Sigmoid colon (tissue), 7 donors: ENCODE results near the gene TCEAL2. TPM values are rescaled to one million over a fixed set of nuclear protein-coding genes. Genes with fewer than 3 reads are reported as not detected.
"Not testable (repeated sequence)": the region's sequence is repeated elsewhere in the genome, so short reads cannot be mapped to it uniquely, and the experiment has no call there.

ENCODE experiments used
- DNase-seq: peaks from one replicate; pipeline ENCODE4 v3.0.0-alpha.2; 2019
- H3K27ac ChIP-seq, 4 donors: fragments of 200-600 bp; sonication (generic); one replicate each; pipeline ENCODE4 v1.5.1; 2016 to 2019; ENCODE audit warnings: mild to moderate bottlenecking in 1 of 4
- H3K27me3 ChIP-seq, 3 donors: fragments of 200-600 bp; sonication (generic); one replicate each; pipeline ENCODE4 v1.5.1; 2019; ENCODE audit warnings: mild to moderate bottlenecking in 1 of 3
- H3K36me3 ChIP-seq, 4 donors: fragments of 200-600 bp; sonication (generic); one replicate each; pipeline ENCODE4 v1.5.1; 2016 to 2019
- H3K4me1 ChIP-seq, 4 donors: fragments of 200-600 bp; sonication (generic); one replicate each; pipeline ENCODE4 v1.5.1; 2017 to 2019
- H3K4me3 ChIP-seq, 4 donors: fragments of 200-600 bp; sonication (generic); one replicate each; pipeline ENCODE4 v1.5.1; 2017 to 2019; ENCODE audit warnings: mild to moderate bottlenecking in 2 of 4, moderate library complexity in 1 of 4
- H3K9me3 ChIP-seq, 4 donors: fragments of 200-600 bp in 3 of 4; sonication (generic) in 3 of 4; one replicate each; pipeline versions ENCODE4 v1.5.1 to v1.6.1; 2013 to 2019
- EP300 ChIP-seq, 4 donors: sonication (generic); formaldehyde crosslinking; IDR thresholded peaks; one replicate each; pipeline ENCODE4 v1.6.1; 2017; ENCODE audit warnings: antibody characterized with exemption in 4 of 4
- POLR2A ChIP-seq, 2 donors: fragments of 450-650 bp; IDR thresholded peaks; one replicate each; pipeline ENCODE4 v1.6.1; 2016; ENCODE audit warnings: antibody characterized with exemption in 2 of 2, mild to moderate bottlenecking in 2 of 2, moderate library complexity in 2 of 2
- POLR2AphosphoS5 ChIP-seq, 4 donors: sonication (generic); formaldehyde crosslinking; IDR thresholded peaks; one replicate each; pipeline ENCODE4 v1.6.1; 2017; ENCODE audit warnings: antibody characterized with exemption in 4 of 4
- WGBS, 2 donors: extraction: QIAGEN DNeasy Blood & Tissue Kit; methylation state at CpG; one replicate each; pipeline ENCODE4 v1.1.7; 2013; 5-methylcytosine and 5-hydroxymethylcytosine counted together
- intact Hi-C: fragments of 100-400 bp; cut with DNase I; formaldehyde crosslinking; loops from one replicate; pipeline ENCODE4 v1.15.1; 2023
- polyA plus RNA-seq, 3 donors: library from polyadenylated mRNA; stranded (reverse); fragments of 200-250 nt; gene quantifications; one replicate each; pipeline ENCODE4 v1.2.3, GENCODE V29; 2013
- total RNA-seq, 4 donors: library from RNA; depleted of rRNA; stranded (reverse); fragments of >200 nt; gene quantifications; one replicate each; pipeline ENCODE4 v1.1.0, GENCODE V29; 2016
- TF ChIP-seq, protein P1 (sequence below), 4 experiments: fragments of 450-650 bp in 3 of 4; fragments of 200-600 bp in 1 of 4; IDR thresholded peaks; one replicate each; pipeline ENCODE4 v1.5.1; 2016 to 2019; ENCODE audit warnings: antibody characterized with exemption in 4 of 4, mild to moderate bottlenecking in 3 of 4, moderate library complexity in 2 of 4
- donor health status: healthy with polysubstance abuse.
- donor health status: Bipolar disorder and iron deficiency.
- donor health status: healthy.

The TCEAL2 gene
- total and polyA plus RNA-seq, 7 donors: 3.9 to 40.2 (median 19.0) TPM; not detected in 1

DNA sequence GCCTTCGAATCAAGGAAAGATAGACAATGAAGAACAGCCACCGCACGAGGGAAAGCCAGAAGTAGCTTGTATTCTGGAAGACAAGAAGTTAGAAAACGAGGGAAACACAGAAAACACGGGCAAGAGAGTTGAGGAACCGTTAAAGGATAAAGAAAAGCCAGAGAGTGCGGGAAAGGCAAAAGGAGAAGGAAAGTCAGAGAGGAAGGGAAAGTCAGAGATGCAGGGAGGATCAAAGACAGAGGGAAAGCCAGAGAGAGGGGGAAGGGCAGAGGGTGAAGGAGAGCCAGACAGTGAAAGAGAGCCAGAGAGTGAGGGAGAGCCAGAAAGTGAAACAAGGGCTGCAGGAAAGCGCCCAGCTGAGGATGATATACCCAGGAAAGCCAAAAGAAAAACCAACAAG lies 1.4 kb downstream of the TCEAL2 start:
- H3K4me1 ChIP-seq: peaks cover 0 to 8% (median 0%) of the 10 kb centered on the region in 4 donors
- no peaks in the 10 kb centered on the region for H3K36me3 ChIP-seq
- intact Hi-C loops: loop anchor here (10.0 kb wide), 1 partner anchor 192 kb away; the partner anchor contains the start of gene ZMAT1
- peak overlapping the region; percentile 62 to 76 (median 76) for H3K27ac ChIP-seq
- DNase-seq: no peak
- H3K9me3 ChIP-seq: no peaks in the 10 kb centered on the region
- 52 to 53% methylated on average over 8 of the region's 8 CpGs for WGBS, 2 donors
- H3K4me3 ChIP-seq: no peak overlapping the region
- TF ChIP-seq, protein P1, sequence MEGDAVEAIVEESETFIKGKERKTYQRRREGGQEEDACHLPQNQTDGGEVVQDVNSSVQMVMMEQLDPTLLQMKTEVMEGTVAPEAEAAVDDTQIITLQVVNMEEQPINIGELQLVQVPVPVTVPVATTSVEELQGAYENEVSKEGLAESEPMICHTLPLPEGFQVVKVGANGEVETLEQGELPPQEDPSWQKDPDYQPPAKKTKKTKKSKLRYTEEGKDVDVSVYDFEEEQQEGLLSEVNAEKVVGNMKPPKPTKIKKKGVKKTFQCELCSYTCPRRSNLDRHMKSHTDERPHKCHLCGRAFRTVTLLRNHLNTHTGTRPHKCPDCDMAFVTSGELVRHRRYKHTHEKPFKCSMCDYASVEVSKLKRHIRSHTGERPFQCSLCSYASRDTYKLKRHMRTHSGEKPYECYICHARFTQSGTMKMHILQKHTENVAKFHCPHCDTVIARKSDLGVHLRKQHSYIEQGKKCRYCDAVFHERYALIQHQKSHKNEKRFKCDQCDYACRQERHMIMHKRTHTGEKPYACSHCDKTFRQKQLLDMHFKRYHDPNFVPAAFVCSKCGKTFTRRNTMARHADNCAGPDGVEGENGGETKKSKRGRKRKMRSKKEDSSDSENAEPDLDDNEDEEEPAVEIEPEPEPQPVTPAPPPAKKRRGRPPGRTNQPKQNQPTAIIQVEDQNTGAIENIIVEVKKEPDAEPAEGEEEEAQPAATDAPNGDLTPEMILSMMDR (IDR thresholded peaks at IDR 0.05): no peak
- TF ChIP-seq POLR2AphosphoS5 (IDR thresholded peaks at IDR 0.05): no peak
- no peak for TF ChIP-seq EP300 (IDR thresholded peaks at IDR 0.05)
- TF ChIP-seq POLR2A (IDR thresholded peaks at IDR 0.05): no peak
- peaks cover 0 to 3% (median 0%) of the 10 kb centered on the region in 3 donors for H3K27me3 ChIP-seq

DNA sequence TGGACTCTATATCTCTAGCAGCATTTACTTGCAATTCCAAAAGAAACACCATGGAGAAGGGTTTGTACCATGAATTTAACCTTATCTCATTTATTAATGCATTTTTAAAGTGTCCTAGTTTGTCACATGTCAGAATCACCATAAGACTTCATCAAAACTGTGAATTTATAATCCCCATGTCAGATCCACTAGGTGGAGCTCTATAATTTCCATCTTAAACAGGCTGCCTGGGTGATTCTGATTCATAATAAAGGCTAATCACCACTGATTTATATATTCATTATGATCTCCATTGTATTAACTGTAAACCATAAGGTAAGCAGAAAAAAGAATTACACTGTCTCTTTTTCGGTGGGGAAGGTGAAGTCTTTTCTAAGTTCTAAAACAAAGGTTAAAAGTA lies 4.0 kb downstream of the TCEAL2 start:
- no peak overlapping the region for H3K27ac ChIP-seq
- H3K9me3 ChIP-seq: no peaks in the 10 kb centered on the region
- TF ChIP-seq POLR2A (IDR thresholded peaks at IDR 0.05) (no peak), EP300 (IDR thresholded peaks at IDR 0.05) (no peak), POLR2AphosphoS5 (IDR thresholded peaks at IDR 0.05) (no peak)
- TF ChIP-seq, protein P1 (IDR thresholded peaks at IDR 0.05): no peak
- peaks cover 0 to 8% (median 0%) of the 10 kb centered on the region in 4 donors for H3K4me1 ChIP-seq
- H3K36me3 ChIP-seq: no peaks in the 10 kb centered on the region
- H3K27me3 ChIP-seq: peaks cover 0 to 3% (median 0%) of the 10 kb centered on the region in 3 donors
- WGBS, 2 donors: 56 to 76% methylated on average over 1 of the region's 1 CpG
- intact Hi-C loops: loop anchor here (10.0 kb wide), 1 partner anchor 195 kb away; the partner anchor contains the start of gene ZMAT1
- H3K4me3 ChIP-seq: no peak overlapping the region
- no peak for DNase-seq

DNA sequence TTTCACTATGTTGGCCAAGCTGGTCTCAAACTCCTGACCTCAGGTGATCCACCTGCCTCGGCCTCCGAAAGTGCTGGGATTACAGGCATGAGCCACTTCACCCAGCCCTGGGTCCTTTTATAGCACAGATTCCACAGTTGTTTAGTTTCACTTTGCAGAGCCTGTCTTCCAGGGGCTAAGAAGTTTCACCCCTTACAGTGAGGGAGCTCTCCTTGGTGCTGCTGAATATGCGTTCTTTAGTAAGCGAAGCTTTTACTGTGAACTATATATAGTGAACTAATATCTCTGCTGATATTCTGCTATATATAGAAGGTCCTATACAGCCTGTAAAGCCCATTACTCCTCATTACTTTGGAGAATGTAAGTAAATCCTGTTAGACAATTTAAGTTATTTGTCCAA lies 12.6 kb downstream of the TCEAL2 start:
- no peak for TF ChIP-seq POLR2A (IDR thresholded peaks at IDR 0.05)
- TF ChIP-seq EP300 (IDR thresholded peaks at IDR 0.05): no peak
- TF ChIP-seq, protein P1 (IDR thresholded peaks at IDR 0.05): no peak
- no peak for TF ChIP-seq POLR2AphosphoS5 (IDR thresholded peaks at IDR 0.05)
- H3K36me3 ChIP-seq: no peaks in the 10 kb centered on the region
- H3K4me1 ChIP-seq: no peaks in the 10 kb centered on the region
- DNase-seq: no peak
- H3K27ac ChIP-seq: no peak overlapping the region
- peaks cover 0 to 4% (median 0%) of the 10 kb centered on the region in 3 donors for H3K27me3 ChIP-seq
- intact Hi-C loops: no loop called here
- no peak overlapping the region for H3K4me3 ChIP-seq
- WGBS, 2 donors: 37 to 50% methylated on average over 4 of the region's 4 CpGs
- H3K9me3 ChIP-seq: no peaks in the 10 kb centered on the region

DNA sequence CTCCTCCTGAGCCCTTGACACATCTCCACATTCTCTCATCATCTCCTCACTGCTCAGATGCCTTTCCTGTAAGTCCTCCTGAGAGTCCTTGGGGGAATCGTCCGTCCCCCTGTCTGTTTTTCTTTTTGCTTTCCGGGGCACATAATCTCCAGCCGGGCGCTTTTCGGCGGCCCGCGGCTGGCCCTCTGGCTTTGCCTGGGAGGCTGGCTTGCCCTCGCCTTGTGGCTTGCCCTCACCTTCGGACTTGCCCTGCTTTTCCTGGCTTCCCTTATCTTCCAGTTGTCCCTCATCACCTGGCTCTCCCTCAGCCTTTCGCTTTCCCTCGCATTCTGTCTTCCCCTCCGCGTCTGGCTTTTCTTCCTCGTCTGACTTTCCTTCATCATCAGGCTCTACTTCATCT lies 15.4 kb downstream of the TCEAL2 start:
- H3K4me3 ChIP-seq, intact Hi-C loops, H3K36me3 ChIP-seq, H3K9me3 ChIP-seq, DNase-seq, H3K4me1 ChIP-seq, H3K27me3 ChIP-seq, H3K27ac ChIP-seq: not testable (repeated sequence)
- 59% methylated on average over 16 of the region's 16 CpGs for WGBS, 2 donors

DNA sequence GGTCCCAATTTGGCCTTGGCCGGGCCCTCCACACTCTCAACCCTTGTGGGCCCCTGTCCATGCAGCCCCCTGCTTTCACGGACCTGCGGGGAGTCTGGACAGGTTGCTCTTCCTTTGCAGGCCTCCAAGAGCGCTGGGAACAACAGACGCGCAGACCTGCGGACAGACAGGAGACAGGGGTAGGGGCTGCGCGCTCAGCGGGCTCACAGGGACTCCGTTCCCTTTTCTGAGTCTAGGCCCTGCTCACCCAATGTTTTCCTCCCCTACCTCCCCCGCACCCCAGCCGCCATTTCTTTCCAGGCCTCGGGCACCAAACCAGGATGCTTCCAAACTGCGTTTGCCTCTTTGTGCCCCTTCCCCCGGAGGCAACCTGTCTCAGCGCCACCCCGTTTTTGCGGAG lies 16.2 kb downstream of the TCEAL2 start:
- H3K4me1 ChIP-seq, intact Hi-C loops, H3K4me3 ChIP-seq, H3K9me3 ChIP-seq, H3K27me3 ChIP-seq, H3K36me3 ChIP-seq, H3K27ac ChIP-seq, DNase-seq: not testable (repeated sequence)
- 18 to 32% methylated on average over 19 of the region's 19 CpGs for WGBS, 2 donors

DNA sequence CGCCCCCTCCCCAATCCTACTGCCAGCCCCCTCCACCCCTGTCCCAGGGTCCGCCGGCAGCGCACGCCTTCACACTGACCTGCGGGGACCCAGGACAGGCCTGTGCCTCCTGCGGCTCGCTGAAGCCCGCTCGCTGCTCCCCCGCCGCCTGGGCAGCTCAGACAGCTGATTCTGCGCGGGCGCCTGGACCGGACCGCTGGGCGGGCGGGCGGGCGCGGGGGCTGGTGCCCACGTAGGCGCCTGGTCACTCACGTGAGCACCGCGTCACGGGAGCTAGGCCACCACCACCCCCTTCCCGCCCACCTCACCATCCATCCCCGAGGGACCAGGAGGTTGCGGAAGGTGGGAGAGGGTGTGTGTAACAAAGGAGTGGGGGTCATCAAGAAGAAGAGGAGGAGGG lies 16.8 kb downstream of the TCEAL2 start, which contains the start of gene TCEAL6:
TCEAL6 (minus strand) TSS at position 208 of the 400 bp plus-strand sequence.
- H3K4me3 ChIP-seq, H3K4me1 ChIP-seq, intact Hi-C loops, H3K36me3 ChIP-seq, H3K9me3 ChIP-seq, H3K27ac ChIP-seq, DNase-seq, H3K27me3 ChIP-seq: not testable (repeated sequence)
- WGBS, 2 donors: 12 to 25% methylated on average over 21 to 26 of the region's 31 CpGs
